ENCODE results near the gene EN1. TPM values are rescaled to one million over a fixed set of nuclear protein-coding genes. Genes with fewer than 3 reads are reported as not detected.

The EN1 gene
- total and polyA plus RNA-seq, 2 donors (not counting 1 experiment from before 2014, with no cell fraction given), result not detected

DNA sequence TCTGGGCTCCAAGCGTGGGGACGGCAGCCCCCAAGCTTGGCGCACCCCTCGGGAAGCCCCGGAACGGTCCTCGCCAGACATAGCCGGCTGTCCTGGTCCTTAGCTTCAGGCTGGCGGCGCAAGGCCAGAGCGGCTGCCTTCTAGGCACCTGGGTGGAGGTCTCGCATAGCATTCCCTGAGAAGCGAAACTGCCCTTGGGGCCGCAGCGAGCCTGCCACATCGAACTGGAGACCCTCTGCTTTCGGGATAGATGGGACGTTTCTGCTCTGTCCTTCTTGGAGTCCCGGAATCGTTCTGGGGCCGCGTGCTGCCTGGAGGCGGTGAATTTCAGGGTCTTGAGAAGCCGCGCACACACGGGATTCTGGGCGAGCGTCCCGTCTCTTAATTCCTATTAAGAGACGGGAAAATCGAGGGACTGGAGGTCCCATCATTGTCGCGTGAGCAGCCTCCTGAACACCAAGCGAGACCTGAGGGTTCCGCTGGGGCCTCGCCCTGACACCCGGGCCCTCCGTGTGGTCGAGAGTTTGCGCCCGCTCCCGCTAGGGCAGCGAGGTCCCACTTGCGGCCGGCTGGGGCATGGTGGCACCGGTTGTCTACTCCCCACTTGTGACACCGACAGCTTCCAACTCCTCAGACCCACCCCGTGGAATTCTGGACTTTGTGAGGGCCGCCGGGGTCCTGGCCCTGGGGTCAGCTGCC is 9.7 kb upstream of the EN1 start:
- H3K27ac ChIP-seq (ENCODE audit: insufficient read depth, low read length), result no peak overlapping the region
- H3K27me3 ChIP-seq (ENCODE audit: control insufficient read depth, insufficient read depth, low read length), result peaks cover 77% of the 10 kb centered on the region
- no peaks in the 10 kb centered on the region for H3K79me2 ChIP-seq (ENCODE audit: control insufficient read depth, insufficient read depth, low read length)
- H3K4me3 ChIP-seq (replicated peaks in 1 of 4; ENCODE audit: control extremely low read depth in 1 of 4, insufficient read depth in 1 of 4, low read depth in 3 of 4, low read length in 4 of 4), result no peak overlapping the region
- H3K4me1 ChIP-seq (ENCODE audit: control insufficient read depth, extremely low read depth, insufficient read depth, low read length), result no peaks in the 10 kb centered on the region
- TF ChIP-seq CTCF (conservative IDR thresholded peaks at IDR 0.05 in 1 of 2, IDR thresholded peaks at IDR 0.05 in 1 of 2; ENCODE audit: low read depth in 1 of 2, low read length in 2 of 2), result no peak
- no peak for TF ChIP-seq EZH2 (IDR thresholded peaks at IDR 0.05; ENCODE audit: low read length, missing control alignments)
- no peaks in the 10 kb centered on the region for H4K20me1 ChIP-seq (ENCODE audit: control insufficient read depth, extremely low read depth, insufficient read depth, low read length)
- no peak overlapping the region for H2AFZ ChIP-seq (ENCODE audit: low read length)
- H3K9me3 ChIP-seq (ENCODE audit: control insufficient read depth, insufficient read depth, low read depth, low read length), result no peaks in the 10 kb centered on the region
- no peak overlapping the region for H3K4me2 ChIP-seq (ENCODE audit: extremely low read depth, insufficient read depth, low read length)
- H3K9ac ChIP-seq (ENCODE audit: insufficient read depth, low read length), result no peak overlapping the region
- H3K36me3 ChIP-seq (ENCODE audit: control insufficient read depth, insufficient read depth, low read length), result no peaks in the 10 kb centered on the region
- DNase-seq (ENCODE audit: low read depth in 2 of 2), result no peak

DNA sequence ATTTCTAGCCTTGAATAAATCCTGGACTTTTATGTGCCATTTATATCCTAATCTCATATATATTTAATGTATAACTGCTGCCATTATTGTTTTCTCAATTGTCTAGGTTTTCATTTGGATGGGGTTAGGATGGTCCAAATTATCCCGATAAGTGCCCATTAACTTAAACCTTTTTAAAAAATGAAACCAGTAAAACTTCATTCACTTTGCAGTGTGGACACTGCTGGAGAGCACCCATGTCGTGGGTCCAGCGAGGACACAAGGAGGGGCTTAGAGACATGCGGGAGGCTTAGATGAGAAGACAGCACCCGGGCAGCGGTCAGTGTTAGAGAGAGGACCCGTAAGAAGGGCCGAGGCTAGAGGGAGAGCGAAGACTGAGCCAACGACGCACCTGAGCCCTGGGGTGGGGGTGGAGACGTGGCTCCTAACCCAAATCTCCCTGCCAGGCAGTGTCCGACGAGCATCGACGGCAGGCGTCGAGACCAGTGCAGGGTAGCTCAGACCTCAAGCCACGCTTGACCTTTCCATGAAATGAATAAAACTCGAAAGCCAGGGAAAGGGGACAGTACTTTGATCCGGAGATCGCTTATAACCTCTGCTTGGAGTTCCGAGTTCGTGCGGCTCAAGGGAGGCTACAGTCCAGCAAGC is 9.0 kb upstream of the EN1 start:
- Histone ChIP-seq H3K4me1 (ENCODE audit: control insufficient read depth, extremely low read depth, insufficient read depth, low read length) (no peaks in the 10 kb centered on the region), H3K4me3 (replicated peaks in 1 of 4; ENCODE audit: control extremely low read depth in 1 of 4, insufficient read depth in 1 of 4, low read depth in 3 of 4, low read length in 4 of 4) (no peak overlapping the region), H3K36me3 (ENCODE audit: control insufficient read depth, insufficient read depth, low read length) (no peaks in the 10 kb centered on the region), H2AFZ (ENCODE audit: low read length) (no peak overlapping the region), H3K9ac (ENCODE audit: insufficient read depth, low read length) (no peak overlapping the region), H3K27ac (ENCODE audit: insufficient read depth, low read length) (no peak overlapping the region), H3K79me2 (ENCODE audit: control insufficient read depth, insufficient read depth, low read length) (no peaks in the 10 kb centered on the region), H3K4me2 (ENCODE audit: extremely low read depth, insufficient read depth, low read length) (no peak overlapping the region), H3K27me3 (ENCODE audit: control insufficient read depth, insufficient read depth, low read length) (peaks cover 84% of the 10 kb centered on the region), H3K9me3 (ENCODE audit: control insufficient read depth, insufficient read depth, low read depth, low read length) (no peaks in the 10 kb centered on the region), H4K20me1 (ENCODE audit: control insufficient read depth, extremely low read depth, insufficient read depth, low read length) (no peaks in the 10 kb centered on the region)
- DNase-seq (ENCODE audit: low read depth in 2 of 2), result no peak
- TF ChIP-seq CTCF (conservative IDR thresholded peaks at IDR 0.05 in 1 of 2, IDR thresholded peaks at IDR 0.05 in 1 of 2; ENCODE audit: low read depth in 1 of 2, low read length in 2 of 2) (no peak), EZH2 (IDR thresholded peaks at IDR 0.05; ENCODE audit: low read length, missing control alignments) (peak; percentile 90)

- TF ChIP-seq EZH2 (IDR thresholded peaks at IDR 0.05; ENCODE audit: low read length, missing control alignments) (no peak), CTCF (conservative IDR thresholded peaks at IDR 0.05 in 1 of 2, IDR thresholded peaks at IDR 0.05 in 1 of 2; ENCODE audit: low read depth in 1 of 2, low read length in 2 of 2) (peak; percentile 80 to 84)
- peak overlapping the region in 1 of 4 experiments; percentile 33 for H3K4me3 ChIP-seq (replicated peaks in 1 of 4; ENCODE audit: control extremely low read depth in 1 of 4, insufficient read depth in 1 of 4, low read depth in 3 of 4, low read length in 4 of 4)
- peaks cover 89% of the 10 kb centered on the region for H3K27me3 ChIP-seq (ENCODE audit: control insufficient read depth, insufficient read depth, low read length)
- no peaks in the 10 kb centered on the region for H3K4me1 ChIP-seq (ENCODE audit: control insufficient read depth, extremely low read depth, insufficient read depth, low read length)
- no peak overlapping the region for H3K9ac ChIP-seq (ENCODE audit: insufficient read depth, low read length)
- H3K27ac ChIP-seq (ENCODE audit: insufficient read depth, low read length), result no peak overlapping the region
- no peaks in the 10 kb centered on the region for H3K9me3 ChIP-seq (ENCODE audit: control insufficient read depth, insufficient read depth, low read depth, low read length)
- H2AFZ ChIP-seq (ENCODE audit: low read length), result no peak overlapping the region
- peak; percentile 65 to 69 for DNase-seq (ENCODE audit: low read depth in 2 of 2)
- H3K36me3 ChIP-seq (ENCODE audit: control insufficient read depth, insufficient read depth, low read length), result no peaks in the 10 kb centered on the region
- H4K20me1 ChIP-seq (ENCODE audit: control insufficient read depth, extremely low read depth, insufficient read depth, low read length), result no peaks in the 10 kb centered on the region
- H3K4me2 ChIP-seq (ENCODE audit: extremely low read depth, insufficient read depth, low read length), result peak overlapping the region; percentile 63
- no peaks in the 10 kb centered on the region for H3K79me2 ChIP-seq (ENCODE audit: control insufficient read depth, insufficient read depth, low read length)
Observed at GRCh38 chr2:118855451-118856279, 8.2 kb upstream of the EN1 start.

Measured in fibroblast of lung (primary cell).